Coronary artery (tissue), 2 donors: Measurements from ENCODE around the gene GPR143.

Source experiments
- DNase-seq: peaks from one replicate; pipeline ENCODE4 v3.0.0-alpha.2; 2017; ENCODE audit warnings: low spot score
- H3K27ac ChIP-seq, 2 donors: fragments of 200-600 bp; sonication (generic); one replicate each; pipeline ENCODE4 v1.5.1; 2016 to 2019
- H3K4me3 ChIP-seq: fragments of 200-600 bp; sonication (generic); 2 replicates; pipeline ENCODE4 v1.5.1; 2016; ENCODE audit warnings: mild to moderate bottlenecking, moderate library complexity
- CTCF ChIP-seq: fragments of 200-600 bp; sonication (generic); IDR thresholded peaks from one replicate; pipeline ENCODE4 v1.5.1; 2019; ENCODE audit warnings: antibody characterized with exemption

Gene GPR143

GRCh38 chrX:9693307-9694001 lies 72.2 kb downstream of the GPR143 start:
- no peak for DNase-seq
- Histone ChIP-seq H3K4me3 (no peak overlapping the region), H3K27ac (no peak overlapping the region)
- TF ChIP-seq CTCF: no peak

- Histone ChIP-seq H3K4me3 (no peak overlapping the region), H3K27ac (no peak overlapping the region)
- DNase-seq: no peak
- TF ChIP-seq CTCF: no peak
Measured at GRCh38 chrX:9690046-9690445, 75.6 kb downstream of the GPR143 start.

GRCh38 chrX:9688833-9689232 lies 76.8 kb downstream of the GPR143 start:
- DNase-seq: no peak
- Histone ChIP-seq H3K4me3 (no peak overlapping the region), H3K27ac (no peak overlapping the region)
- TF ChIP-seq CTCF: no peak

GRCh38 chrX:9687899-9688298 lies 77.7 kb downstream of the GPR143 start:
- no peak for DNase-seq
- H3K4me3 ChIP-seq: no peak overlapping the region
- no peak for TF ChIP-seq CTCF
- H3K27ac ChIP-seq: no peak overlapping the region

- no peak for DNase-seq
- Histone ChIP-seq H3K4me3 (no peak overlapping the region), H3K27ac (no peak overlapping the region)
- no peak for TF ChIP-seq CTCF
Measured at GRCh38 chrX:9683350-9683749, 82.3 kb downstream of the GPR143 start.

GRCh38 chrX:9682861-9683260 lies 82.8 kb downstream of the GPR143 start:
- H3K27ac ChIP-seq: no peak overlapping the region
- H3K4me3 ChIP-seq: no peak overlapping the region
- no peak for DNase-seq
- TF ChIP-seq CTCF: no peak

- DNase-seq: no peak
- TF ChIP-seq CTCF: no peak
Measured at GRCh38 chrX:9682456-9682855, 83.2 kb downstream of the GPR143 start.

More at GRCh38 chrX:9682456-9682855, 83.2 kb downstream of the GPR143 start:
- Histone ChIP-seq H3K27ac (no peak overlapping the region), H3K4me3 (no peak overlapping the region)
